Activated CD4-positive, CD25-positive, alpha-beta regulatory T cell (primary cell): ENCODE data around the gene ABCG1.
A peak's percentile ranks its signal among the peaks of the same experiment; 100 is the strongest.

ENCODE experiments used
- DNase-seq, 4 experiments: peaks; one replicate each; lab custom pipeline; 2025; lab: John Stamatoyannopoulos, UW

ABCG1 gene

GRCh38 chr21:42251654-42252324 is 32.8 kb downstream of the ABCG1 start:
- no peak for DNase-seq

GRCh38 chr21:42252325-42252654 is 33.4 kb downstream of the ABCG1 start:
- no peak for DNase-seq

- DNase-seq: no peak
These were observed 33.9 kb downstream of the ABCG1 start for GRCh38 chr21:42252778-42253340.

GRCh38 chr21:42253466-42253865 is 34.5 kb downstream of the ABCG1 start:
- no peak for DNase-seq

GRCh38 chr21:42254083-42254482 is 35.1 kb downstream of the ABCG1 start:
- no peak for DNase-seq

GRCh38 chr21:42254651-42255601 is 36.0 kb downstream of the ABCG1 start:
- DNase-seq: no peak

- DNase-seq: no peak
These were observed 36.9 kb downstream of the ABCG1 start for GRCh38 chr21:42255825-42256224.

- DNase-seq: no peak
These were observed 37.4 kb downstream of the ABCG1 start for GRCh38 chr21:42256316-42256715.

- no peak for DNase-seq
These were observed 38.3 kb downstream of the ABCG1 start for GRCh38 chr21:42257091-42257765.

GRCh38 chr21:42258150-42258884 is 39.4 kb downstream of the ABCG1 start:
- DNase-seq: peak; percentile 57 to 78 (median 66)

GRCh38 chr21:42258885-42259407 is 40.0 kb downstream of the ABCG1 start:
- no peak for DNase-seq

GRCh38 chr21:42260121-42260520 is 41.2 kb downstream of the ABCG1 start:
- DNase-seq: no peak

GRCh38 chr21:42261829-42262200 is 42.9 kb downstream of the ABCG1 start:
- no peak for DNase-seq

GRCh38 chr21:42262831-42263231 is 43.9 kb downstream of the ABCG1 start:
- no peak for DNase-seq

- DNase-seq: no peak
These were observed 44.7 kb downstream of the ABCG1 start for GRCh38 chr21:42263591-42264131.

GRCh38 chr21:42264245-42265195 is 45.6 kb downstream of the ABCG1 start:
- DNase-seq: no peak

GRCh38 chr21:42265231-42265812 is 46.4 kb downstream of the ABCG1 start:
- no peak for DNase-seq

GRCh38 chr21:42266971-42267556 is 48.1 kb downstream of the ABCG1 start:
- DNase-seq: no peak

GRCh38 chr21:42269386-42269785 is 50.4 kb downstream of the ABCG1 start:
- DNase-seq: no peak
